ENCODE results near the gene DISP2. TPM values are rescaled to one million over a fixed set of nuclear protein-coding genes. Genes with fewer than 3 reads are reported as not detected.

DISP2 gene
- total RNA-seq, 2 donors from 2014 or later, result 0.04 to 0.40 TPM

- Mint-ChIP-seq H3K27ac (no peak overlapping the region), H3K4me1 (peaks cover 15% of the 10 kb centered on the region), H3K27me3 (ENCODE audit: insufficient read depth) (peaks cover 56% of the 10 kb centered on the region), H3K36me3 (ENCODE audit: low read depth) (no peaks in the 10 kb centered on the region), H3K4me3 (no peak overlapping the region), H3K9me3 (no peaks in the 10 kb centered on the region)
- H3K27me3 ChIP-seq (ENCODE audit: control insufficient read depth, insufficient read depth, low read length, poor library complexity, severe bottlenecking), result peaks cover 50% of the 10 kb centered on the region
- no peaks in the 10 kb centered on the region for H3K36me3 ChIP-seq (ENCODE audit: control insufficient read depth, insufficient read depth, low read length)
- peaks cover 6% of the 10 kb centered on the region for H3K4me1 ChIP-seq (ENCODE audit: control insufficient read depth, insufficient read depth, low read length)
- no peak for TF ChIP-seq CTCF (conservative IDR thresholded peaks at IDR 0.05)
- WGBS, 2 experiments (ENCODE audit: insufficient coverage in 1 of 2, insufficient read length in 1 of 2), result 70 to 89% methylated on average over 1 to 3 of the region's 3 CpGs
- no peak overlapping the region for H3K4me3 ChIP-seq (ENCODE audit: low read length)
- no peak overlapping the region for H3K27ac ChIP-seq (ENCODE audit: low read depth, low read length)
- no peak for DNase-seq
- no peak overlapping the region for H3K9ac ChIP-seq (ENCODE audit: extremely low read depth, low read length, poor library complexity, severe bottlenecking)
- no peaks in the 10 kb centered on the region for H3K9me3 ChIP-seq (ENCODE audit: control insufficient read depth, low read length)
These were observed 47.0 kb upstream of the DISP2 start for GRCh38 chr15:40310993-40311392.

- Histone ChIP-seq H3K4me3 (ENCODE audit: low read length) (no peak overlapping the region), H3K4me1 (ENCODE audit: control insufficient read depth, insufficient read depth, low read length) (peaks cover 6% of the 10 kb centered on the region), H3K27ac (ENCODE audit: low read depth, low read length) (no peak overlapping the region), H3K9me3 (ENCODE audit: control insufficient read depth, low read length) (no peaks in the 10 kb centered on the region), H3K9ac (ENCODE audit: extremely low read depth, low read length, poor library complexity, severe bottlenecking) (no peak overlapping the region), H3K36me3 (ENCODE audit: control insufficient read depth, insufficient read depth, low read length) (no peaks in the 10 kb centered on the region), H3K27me3 (ENCODE audit: control insufficient read depth, insufficient read depth, low read length, poor library complexity, severe bottlenecking) (peaks cover 64% of the 10 kb centered on the region)
- TF ChIP-seq CTCF (conservative IDR thresholded peaks at IDR 0.05), result no peak
- Mint-ChIP-seq H3K27me3 (ENCODE audit: insufficient read depth) (peaks cover 66% of the 10 kb centered on the region), H3K36me3 (ENCODE audit: low read depth) (no peaks in the 10 kb centered on the region), H3K4me1 (peaks cover 5% of the 10 kb centered on the region), H3K27ac (no peak overlapping the region), H3K9me3 (no peaks in the 10 kb centered on the region), H3K4me3 (no peak overlapping the region)
- DNase-seq, result no peak
- WGBS, 2 experiments (ENCODE audit: insufficient coverage in 1 of 2, insufficient read length in 1 of 2), result 93 to 98% methylated on average over 7 to 10 of the region's 10 CpGs
These were observed 45.5 kb upstream of the DISP2 start for GRCh38 chr15:40312370-40313158.

GRCh38 chr15:40313531-40314398 is 44.3 kb upstream of the DISP2 start:
- Histone ChIP-seq H3K9me3 (ENCODE audit: control insufficient read depth, low read length) (no peaks in the 10 kb centered on the region), H3K27ac (ENCODE audit: low read depth, low read length) (no peak overlapping the region), H3K4me1 (ENCODE audit: control insufficient read depth, insufficient read depth, low read length) (peaks cover 5% of the 10 kb centered on the region), H3K27me3 (ENCODE audit: control insufficient read depth, insufficient read depth, low read length, poor library complexity, severe bottlenecking) (peaks cover 65% of the 10 kb centered on the region), H3K9ac (ENCODE audit: extremely low read depth, low read length, poor library complexity, severe bottlenecking) (no peak overlapping the region), H3K36me3 (ENCODE audit: control insufficient read depth, insufficient read depth, low read length) (no peaks in the 10 kb centered on the region), H3K4me3 (ENCODE audit: low read length) (no peak overlapping the region)
- Mint-ChIP-seq H3K27me3 (ENCODE audit: insufficient read depth) (peaks cover 71% of the 10 kb centered on the region), H3K4me3 (no peak overlapping the region), H3K36me3 (ENCODE audit: low read depth) (no peaks in the 10 kb centered on the region), H3K9me3 (no peaks in the 10 kb centered on the region), H3K27ac (no peak overlapping the region), H3K4me1 (peaks cover 4% of the 10 kb centered on the region)
- no peak for TF ChIP-seq CTCF (conservative IDR thresholded peaks at IDR 0.05)
- WGBS, 2 experiments (ENCODE audit: insufficient coverage in 1 of 2, insufficient read length in 1 of 2), result 84 to 89% methylated on average over 7 to 10 of the region's 10 CpGs
- no peak for DNase-seq

Data from endodermal cell (in vitro differentiated cells).